WTC11 (cell line): ENCODE data around the gene B3GALT4. TPM values are rescaled to one million over a fixed set of nuclear protein-coding genes. Genes with fewer than 3 reads are reported as not detected.

Experiments
- ATAC-seq: fragments of 200-7000 bp; cut with Tn5 transposase; 2 replicates; pipeline ENCODE4 v1.10.0; 2021; ENCODE audit warnings: mild to moderate bottlenecking, moderate library complexity
- CTCF ChIA-PET: fragments of 300-600 bp; sonication (Branson Sonifier 250); formaldehyde crosslinking; loops from one replicate; lab custom pipeline; 2021; ENCODE audit warnings: antibody characterized with exemption; lab: Charles Lee
- POLR2A ChIA-PET: fragments of 350-600 bp; sonication (Branson Sonifier 250); formaldehyde crosslinking; loops from one replicate; lab custom pipeline; 2021; ENCODE audit warnings: antibody characterized with exemption; lab: Charles Lee
- DNase-seq: peaks from one replicate; pipeline ENCODE4 v3.0.0; 2021; ENCODE audit warnings: low spot score
- H3K27ac Mint-ChIP-seq: 2 replicates; pipeline ENCODE4 v1.8.0; 2021; ENCODE audit warnings: mixed read lengths
- H3K27me3 Mint-ChIP-seq: 2 replicates; pipeline ENCODE4 v1.8.0; 2021; ENCODE audit warnings: low read depth, mild to moderate bottlenecking, moderate library complexity, mixed read lengths
- H3K36me3 Mint-ChIP-seq: 2 replicates; pipeline ENCODE4 v1.8.0; 2021; ENCODE audit warnings: mixed read lengths
- H3K4me1 Mint-ChIP-seq: 2 replicates; pipeline ENCODE4 v1.8.0; 2022; ENCODE audit warnings: mixed read lengths
- H3K4me3 Mint-ChIP-seq: 2 replicates; pipeline ENCODE4 v1.8.0; 2021; ENCODE audit warnings: mild to moderate bottlenecking, moderate library complexity, mixed read lengths
- H3K9me3 Mint-ChIP-seq: 2 replicates; pipeline ENCODE4 v1.8.0; 2021; ENCODE audit warnings: mixed read lengths
- CREM ChIP-seq: sonication (generic); formaldehyde crosslinking; IDR thresholded peaks from 2 replicates; pipeline ENCODE4 v1.8.1; 2022; ENCODE audit warnings: mild to moderate bottlenecking, missing genetic modification reagents, moderate library complexity
- ELF4 ChIP-seq: sonication (generic); formaldehyde crosslinking; IDR thresholded peaks from 2 replicates; pipeline ENCODE4 v1.8.1; 2022; ENCODE audit warnings: low read depth, mild to moderate bottlenecking, moderate library complexity, missing genetic modification reagents
- ETV6 ChIP-seq: sonication (generic); formaldehyde crosslinking; IDR thresholded peaks from 2 replicates; pipeline ENCODE4 v1.8.1; 2022; ENCODE audit warnings: mild to moderate bottlenecking, missing genetic modification reagents
- FOXJ3 ChIP-seq: sonication (generic); formaldehyde crosslinking; IDR thresholded peaks from 2 replicates; pipeline ENCODE4 v1.9.0; 2021; ENCODE audit warnings: missing genetic modification reagents, mild to moderate bottlenecking, borderline replicate concordance
- GRHL2 ChIP-seq: fragments of 250-450 bp; sonication (Bioruptor Pico); IDR thresholded peaks from 2 replicates; pipeline ENCODE4 v1.8.0; 2022; ENCODE audit warnings: mild to moderate bottlenecking, moderate library complexity; ENCODE audit not compliant: insufficient replicate concordance, severe bottlenecking
- NFE2L1 ChIP-seq: sonication (generic); formaldehyde crosslinking; IDR thresholded peaks from 2 replicates; pipeline ENCODE4 v1.8.1; 2023; ENCODE audit warnings: missing genetic modification reagents
- NR3C1 ChIP-seq: sonication (generic); formaldehyde crosslinking; conservative IDR thresholded peaks from 2 replicates; pipeline ENCODE4 v1.8.1; 2023; ENCODE audit warnings: low read depth, mild to moderate bottlenecking, missing genetic modification reagents
- OVOL2 ChIP-seq: fragments of 250-450 bp; sonication (Bioruptor Pico); IDR thresholded peaks from 2 replicates; pipeline ENCODE4 v1.9.0; 2021; ENCODE audit warnings: mild to moderate bottlenecking, borderline replicate concordance
- SMAD3 ChIP-seq: sonication (generic); formaldehyde crosslinking; IDR thresholded peaks from 2 replicates; pipeline ENCODE4 v1.8.0; 2022; ENCODE audit warnings: missing genetic modification reagents, mild to moderate bottlenecking, borderline replicate concordance
- SMAD4 ChIP-seq: sonication (generic); formaldehyde crosslinking; IDR thresholded peaks from 2 replicates; pipeline ENCODE4 v1.8.0; 2022; ENCODE audit warnings: mild to moderate bottlenecking, missing genetic modification reagents
- SOX15 ChIP-seq: fragments of 250-450 bp; sonication (Bioruptor Pico); IDR thresholded peaks from 2 replicates; pipeline ENCODE4 v1.9.0; 2021; ENCODE audit warnings: mild to moderate bottlenecking
- TP53 ChIP-seq: sonication (generic); formaldehyde crosslinking; IDR thresholded peaks from 2 replicates; pipeline ENCODE4 v1.8.1; 2023; ENCODE audit warnings: mild to moderate bottlenecking, missing genetic modification reagents
- ZBTB21 ChIP-seq: sonication (generic); formaldehyde crosslinking; IDR thresholded peaks from 2 replicates; pipeline ENCODE4 v1.8.1; 2023; ENCODE audit warnings: mild to moderate bottlenecking, missing genetic modification reagents, borderline replicate concordance
- ZNF138 ChIP-seq: sonication (generic); formaldehyde crosslinking; conservative IDR thresholded peaks from 2 replicates; pipeline ENCODE4 v1.8.1; 2022; ENCODE audit warnings: mild to moderate bottlenecking, moderate library complexity, missing genetic modification reagents
- ZNF423 ChIP-seq: fragments of 250-450 bp; sonication (Bioruptor Pico); IDR thresholded peaks from 2 replicates; pipeline ENCODE4 v2.1.2; 2022; ENCODE audit warnings: mild to moderate bottlenecking, moderate library complexity
- total RNA-seq: library from RNA; stranded (reverse); gene quantifications from 3 replicates; pipeline ENCODE4 v1.2.3, GENCODE V29; 2021
- TF ChIP-seq, protein P1 (sequence below): sonication (generic); formaldehyde crosslinking; IDR thresholded peaks from 2 replicates; pipeline ENCODE4 v1.8.0; 2023; ENCODE audit warnings: mild to moderate bottlenecking, missing genetic modification reagents
- TF ChIP-seq, protein P2 (sequence below): sonication (generic); formaldehyde crosslinking; IDR thresholded peaks from 2 replicates; pipeline ENCODE4 v1.8.1; 2022; ENCODE audit warnings: low read depth, missing genetic modification reagents, borderline replicate concordance
- TF ChIP-seq, protein P3 (sequence below): sonication (generic); formaldehyde crosslinking; IDR thresholded peaks from 2 replicates; pipeline ENCODE4 v1.8.1; 2022; ENCODE audit warnings: low read depth, mild to moderate bottlenecking, moderate library complexity, missing genetic modification reagents, borderline replicate concordance
- TF ChIP-seq, protein P4 (sequence below): fragments of 250-450 bp; sonication (Bioruptor Pico); IDR thresholded peaks from 2 replicates; pipeline ENCODE4 v1.9.0; 2021; ENCODE audit warnings: mild to moderate bottlenecking
- TF ChIP-seq, protein P5 (sequence below): sonication (generic); formaldehyde crosslinking; conservative IDR thresholded peaks from 2 replicates; pipeline ENCODE4 v1.8.1; 2023; ENCODE audit warnings: mild to moderate bottlenecking, low read depth, missing genetic modification reagents, moderate library complexity

Gene B3GALT4
- total RNA-seq, 1 experiment from 2014 or later = 4.1 TPM

DNA sequence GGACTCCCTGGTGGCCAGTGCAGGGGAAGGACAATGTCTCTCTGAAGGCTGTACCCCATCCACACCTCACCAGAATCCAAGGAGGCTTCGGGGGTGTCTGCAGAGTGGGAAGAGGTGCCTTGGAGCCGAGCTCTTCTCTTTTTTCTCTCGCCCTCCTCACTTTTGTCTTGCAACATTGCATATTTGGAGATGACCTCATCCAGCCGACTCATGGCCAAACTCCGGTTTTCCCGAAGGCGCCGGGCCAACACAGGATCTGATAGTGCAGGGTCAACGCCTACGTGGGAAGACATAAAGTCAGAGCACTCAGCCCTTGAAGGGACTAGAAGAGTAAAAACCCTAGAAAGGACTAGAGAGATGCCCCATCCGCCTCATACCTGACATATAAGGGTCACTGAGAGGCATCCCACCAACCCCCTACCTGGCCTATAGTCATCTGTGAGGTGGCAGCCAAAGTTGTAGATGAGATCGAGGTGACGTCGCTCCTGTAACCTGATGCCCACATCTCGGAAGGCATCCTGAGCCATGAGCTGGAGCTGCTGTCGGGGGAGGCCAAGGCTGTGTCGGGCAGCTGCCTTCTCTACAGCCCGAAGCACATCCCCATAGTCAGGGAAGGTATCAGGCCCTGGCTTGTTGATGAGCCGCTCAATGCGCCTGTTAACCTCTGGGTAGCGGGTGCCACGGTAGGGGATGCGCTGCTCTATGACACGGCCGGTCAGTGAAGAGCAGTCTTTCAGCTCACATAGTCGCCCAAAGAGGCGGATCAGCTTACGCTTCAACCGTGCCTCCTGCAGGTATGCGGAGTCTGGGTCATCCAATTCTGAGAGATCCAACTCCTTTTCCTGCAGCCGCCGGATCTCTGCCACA is 43.6 kb downstream of the B3GALT4 start:
- CTCF ChIA-PET = interaction anchor here (0.9 to 1.5 kb wide), 4 partner anchors 8 to 43 kb away, joined by 3 to 6 read pairs (median 4); no protein-coding TSS in a partner anchor
- no peaks in the 10 kb centered on the region for H3K9me3 Mint-ChIP-seq
- no peak for DNase-seq
- H3K27me3 Mint-ChIP-seq = no peaks in the 10 kb centered on the region; the same call in 1 of the 2 replicates
- peaks cover 21% of the 10 kb centered on the region for H3K36me3 Mint-ChIP-seq
- no peak for ATAC-seq
- POLR2A ChIA-PET = no interaction called here
- H3K4me1 Mint-ChIP-seq = peaks cover 66% of the 10 kb centered on the region
- TF ChIP-seq GRHL2 = no peak
- no peak for TF ChIP-seq ZNF423 (CRISPR knock-in tag)
- TF ChIP-seq, protein P1, sequence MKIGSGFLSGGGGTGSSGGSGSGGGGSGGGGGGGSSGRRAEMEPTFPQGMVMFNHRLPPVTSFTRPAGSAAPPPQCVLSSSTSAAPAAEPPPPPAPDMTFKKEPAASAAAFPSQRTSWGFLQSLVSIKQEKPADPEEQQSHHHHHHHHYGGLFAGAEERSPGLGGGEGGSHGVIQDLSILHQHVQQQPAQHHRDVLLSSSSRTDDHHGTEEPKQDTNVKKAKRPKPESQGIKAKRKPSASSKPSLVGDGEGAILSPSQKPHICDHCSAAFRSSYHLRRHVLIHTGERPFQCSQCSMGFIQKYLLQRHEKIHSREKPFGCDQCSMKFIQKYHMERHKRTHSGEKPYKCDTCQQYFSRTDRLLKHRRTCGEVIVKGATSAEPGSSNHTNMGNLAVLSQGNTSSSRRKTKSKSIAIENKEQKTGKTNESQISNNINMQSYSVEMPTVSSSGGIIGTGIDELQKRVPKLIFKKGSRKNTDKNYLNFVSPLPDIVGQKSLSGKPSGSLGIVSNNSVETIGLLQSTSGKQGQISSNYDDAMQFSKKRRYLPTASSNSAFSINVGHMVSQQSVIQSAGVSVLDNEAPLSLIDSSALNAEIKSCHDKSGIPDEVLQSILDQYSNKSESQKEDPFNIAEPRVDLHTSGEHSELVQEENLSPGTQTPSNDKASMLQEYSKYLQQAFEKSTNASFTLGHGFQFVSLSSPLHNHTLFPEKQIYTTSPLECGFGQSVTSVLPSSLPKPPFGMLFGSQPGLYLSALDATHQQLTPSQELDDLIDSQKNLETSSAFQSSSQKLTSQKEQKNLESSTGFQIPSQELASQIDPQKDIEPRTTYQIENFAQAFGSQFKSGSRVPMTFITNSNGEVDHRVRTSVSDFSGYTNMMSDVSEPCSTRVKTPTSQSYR = no peak
- no peak for TF ChIP-seq ZBTB21 (CRISPR knock-in tag)
- TF ChIP-seq SMAD4 (CRISPR knock-in tag) = no peak
- TF ChIP-seq NR3C1 (CRISPR knock-in tag) = no peak
- TF ChIP-seq ZNF138 (CRISPR knock-in tag) = no peak
- no peak for TF ChIP-seq FOXJ3 (CRISPR knock-in tag)
- TF ChIP-seq SOX15 (CRISPR knock-in tag) = no peak
- no peak for TF ChIP-seq CREM (CRISPR knock-in tag)
- no peak for TF ChIP-seq ELF4 (CRISPR knock-in tag)
- TF ChIP-seq, protein P2, sequence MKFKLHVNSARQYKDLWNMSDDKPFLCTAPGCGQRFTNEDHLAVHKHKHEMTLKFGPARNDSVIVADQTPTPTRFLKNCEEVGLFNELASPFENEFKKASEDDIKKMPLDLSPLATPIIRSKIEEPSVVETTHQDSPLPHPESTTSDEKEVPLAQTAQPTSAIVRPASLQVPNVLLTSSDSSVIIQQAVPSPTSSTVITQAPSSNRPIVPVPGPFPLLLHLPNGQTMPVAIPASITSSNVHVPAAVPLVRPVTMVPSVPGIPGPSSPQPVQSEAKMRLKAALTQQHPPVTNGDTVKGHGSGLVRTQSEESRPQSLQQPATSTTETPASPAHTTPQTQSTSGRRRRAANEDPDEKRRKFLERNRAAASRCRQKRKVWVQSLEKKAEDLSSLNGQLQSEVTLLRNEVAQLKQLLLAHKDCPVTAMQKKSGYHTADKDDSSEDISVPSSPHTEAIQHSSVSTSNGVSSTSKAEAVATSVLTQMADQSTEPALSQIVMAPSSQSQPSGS (CRISPR knock-in tag) = no peak
- TF ChIP-seq, protein P3, sequence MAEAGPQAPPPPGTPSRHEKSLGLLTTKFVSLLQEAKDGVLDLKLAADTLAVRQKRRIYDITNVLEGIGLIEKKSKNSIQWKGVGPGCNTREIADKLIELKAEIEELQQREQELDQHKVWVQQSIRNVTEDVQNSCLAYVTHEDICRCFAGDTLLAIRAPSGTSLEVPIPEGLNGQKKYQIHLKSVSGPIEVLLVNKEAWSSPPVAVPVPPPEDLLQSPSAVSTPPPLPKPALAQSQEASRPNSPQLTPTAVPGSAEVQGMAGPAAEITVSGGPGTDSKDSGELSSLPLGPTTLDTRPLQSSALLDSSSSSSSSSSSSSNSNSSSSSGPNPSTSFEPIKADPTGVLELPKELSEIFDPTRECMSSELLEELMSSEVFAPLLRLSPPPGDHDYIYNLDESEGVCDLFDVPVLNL (CRISPR knock-in tag) = no peak
- no peak for TF ChIP-seq SMAD3 (CRISPR knock-in tag)
- no peak for TF ChIP-seq TP53 (CRISPR knock-in tag)
- TF ChIP-seq NFE2L1 (CRISPR knock-in tag) = no peak
- TF ChIP-seq, protein P4, sequence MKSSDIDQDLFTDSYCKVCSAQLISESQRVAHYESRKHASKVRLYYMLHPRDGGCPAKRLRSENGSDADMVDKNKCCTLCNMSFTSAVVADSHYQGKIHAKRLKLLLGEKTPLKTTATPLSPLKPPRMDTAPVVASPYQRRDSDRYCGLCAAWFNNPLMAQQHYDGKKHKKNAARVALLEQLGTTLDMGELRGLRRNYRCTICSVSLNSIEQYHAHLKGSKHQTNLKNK (CRISPR knock-in tag) = no peak
- TF ChIP-seq, protein P5, sequence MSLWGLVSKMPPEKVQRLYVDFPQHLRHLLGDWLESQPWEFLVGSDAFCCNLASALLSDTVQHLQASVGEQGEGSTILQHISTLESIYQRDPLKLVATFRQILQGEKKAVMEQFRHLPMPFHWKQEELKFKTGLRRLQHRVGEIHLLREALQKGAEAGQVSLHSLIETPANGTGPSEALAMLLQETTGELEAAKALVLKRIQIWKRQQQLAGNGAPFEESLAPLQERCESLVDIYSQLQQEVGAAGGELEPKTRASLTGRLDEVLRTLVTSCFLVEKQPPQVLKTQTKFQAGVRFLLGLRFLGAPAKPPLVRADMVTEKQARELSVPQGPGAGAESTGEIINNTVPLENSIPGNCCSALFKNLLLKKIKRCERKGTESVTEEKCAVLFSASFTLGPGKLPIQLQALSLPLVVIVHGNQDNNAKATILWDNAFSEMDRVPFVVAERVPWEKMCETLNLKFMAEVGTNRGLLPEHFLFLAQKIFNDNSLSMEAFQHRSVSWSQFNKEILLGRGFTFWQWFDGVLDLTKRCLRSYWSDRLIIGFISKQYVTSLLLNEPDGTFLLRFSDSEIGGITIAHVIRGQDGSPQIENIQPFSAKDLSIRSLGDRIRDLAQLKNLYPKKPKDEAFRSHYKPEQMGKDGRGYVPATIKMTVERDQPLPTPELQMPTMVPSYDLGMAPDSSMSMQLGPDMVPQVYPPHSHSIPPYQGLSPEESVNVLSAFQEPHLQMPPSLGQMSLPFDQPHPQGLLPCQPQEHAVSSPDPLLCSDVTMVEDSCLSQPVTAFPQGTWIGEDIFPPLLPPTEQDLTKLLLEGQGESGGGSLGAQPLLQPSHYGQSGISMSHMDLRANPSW (CRISPR knock-in tag) = no peak
- TF ChIP-seq ETV6 = no peak
- no peak for TF ChIP-seq OVOL2
- TF ChIP-seq, all 79 proteins: peak for 0
- H3K4me3 Mint-ChIP-seq = peak overlapping the region; percentile 91
- H3K27ac Mint-ChIP-seq = peak overlapping the region; percentile 87
